Urothelium cell line (cell line): ENCODE measurements around the gene CALCOCO1.
"Not testable (repeated sequence)": the region's sequence is repeated elsewhere in the genome, so short reads cannot be mapped to it uniquely, and the experiment has no call there.

ENCODE experiments used
- DNase-seq: peaks from one replicate; pipeline ENCODE4 v3.0.0; 2011; ENCODE audit warnings: low spot score, mixed read lengths
- FAIRE-seq: peaks from 2 replicates; lab custom pipeline; 2011; peaks lifted over from hg19 to GRCh38; lab: Jason Lieb, UNC

Gene CALCOCO1, protein sequence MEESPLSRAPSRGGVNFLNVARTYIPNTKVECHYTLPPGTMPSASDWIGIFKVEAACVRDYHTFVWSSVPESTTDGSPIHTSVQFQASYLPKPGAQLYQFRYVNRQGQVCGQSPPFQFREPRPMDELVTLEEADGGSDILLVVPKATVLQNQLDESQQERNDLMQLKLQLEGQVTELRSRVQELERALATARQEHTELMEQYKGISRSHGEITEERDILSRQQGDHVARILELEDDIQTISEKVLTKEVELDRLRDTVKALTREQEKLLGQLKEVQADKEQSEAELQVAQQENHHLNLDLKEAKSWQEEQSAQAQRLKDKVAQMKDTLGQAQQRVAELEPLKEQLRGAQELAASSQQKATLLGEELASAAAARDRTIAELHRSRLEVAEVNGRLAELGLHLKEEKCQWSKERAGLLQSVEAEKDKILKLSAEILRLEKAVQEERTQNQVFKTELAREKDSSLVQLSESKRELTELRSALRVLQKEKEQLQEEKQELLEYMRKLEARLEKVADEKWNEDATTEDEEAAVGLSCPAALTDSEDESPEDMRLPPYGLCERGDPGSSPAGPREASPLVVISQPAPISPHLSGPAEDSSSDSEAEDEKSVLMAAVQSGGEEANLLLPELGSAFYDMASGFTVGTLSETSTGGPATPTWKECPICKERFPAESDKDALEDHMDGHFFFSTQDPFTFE

DNA sequence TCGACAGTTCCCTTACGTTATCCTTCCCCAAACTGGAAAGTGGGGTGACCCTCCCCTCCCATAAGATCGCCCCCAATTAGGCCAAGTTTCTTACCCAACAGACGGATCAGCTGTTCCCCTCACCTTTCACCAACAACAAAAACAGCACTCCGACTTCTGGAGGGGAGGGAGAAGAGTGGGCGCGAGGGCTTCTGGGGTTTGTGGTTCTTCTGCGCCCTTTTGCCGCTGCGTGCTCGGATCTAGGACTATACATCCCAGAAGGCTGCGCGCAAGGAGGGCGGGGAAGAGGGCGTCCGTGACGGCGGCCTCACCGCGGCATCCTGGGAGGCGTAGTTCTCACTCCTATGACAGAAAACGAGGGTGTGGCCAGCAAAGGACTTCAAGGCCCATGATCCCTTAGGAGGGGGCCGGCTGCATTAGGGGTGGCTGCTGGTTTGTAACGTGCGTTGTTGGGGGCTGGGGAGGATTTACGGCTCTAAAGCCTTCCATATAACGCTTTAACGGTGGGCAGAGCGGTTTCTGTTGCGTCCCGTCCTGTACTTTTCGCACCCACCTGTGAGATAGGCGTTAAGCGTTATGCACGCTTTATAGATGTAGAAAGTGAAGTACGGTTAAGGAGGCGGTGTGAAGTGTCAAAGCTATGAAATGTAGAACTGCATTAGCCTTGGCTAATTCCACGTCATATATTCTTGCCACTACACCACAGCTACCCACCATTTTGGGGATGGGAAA is at the start of gene CALCOCO1:
CALCOCO1 (minus strand) TSS at position 143 of the 732 bp plus-strand sequence. CDS start 2,210 bp downstream, outside the sequence.
- peak; percentile 96 for FAIRE-seq
- DNase-seq, result peak; percentile 99

DNA sequence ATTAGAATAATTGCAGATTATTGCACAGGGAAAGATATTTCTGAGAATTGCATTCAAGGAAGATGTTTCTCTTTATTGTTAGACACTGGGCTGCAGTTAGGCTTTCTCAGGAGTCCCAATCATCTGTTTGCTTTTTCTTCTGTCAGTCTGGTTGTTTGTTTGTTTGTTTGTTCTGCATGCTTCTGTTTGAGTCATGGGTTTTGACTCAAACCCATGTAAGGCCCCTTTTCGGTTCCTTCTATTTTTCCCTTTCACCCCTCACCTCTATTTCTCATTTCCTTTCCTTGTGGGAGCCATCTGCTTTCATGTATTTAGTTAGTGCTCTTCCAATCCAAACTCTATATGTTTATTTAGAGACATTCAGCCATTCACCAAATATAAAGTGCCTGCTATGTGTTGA is 49.6 kb upstream of the CALCOCO1 start:
- DNase-seq (no peak), FAIRE-seq (no peak)

DNA sequence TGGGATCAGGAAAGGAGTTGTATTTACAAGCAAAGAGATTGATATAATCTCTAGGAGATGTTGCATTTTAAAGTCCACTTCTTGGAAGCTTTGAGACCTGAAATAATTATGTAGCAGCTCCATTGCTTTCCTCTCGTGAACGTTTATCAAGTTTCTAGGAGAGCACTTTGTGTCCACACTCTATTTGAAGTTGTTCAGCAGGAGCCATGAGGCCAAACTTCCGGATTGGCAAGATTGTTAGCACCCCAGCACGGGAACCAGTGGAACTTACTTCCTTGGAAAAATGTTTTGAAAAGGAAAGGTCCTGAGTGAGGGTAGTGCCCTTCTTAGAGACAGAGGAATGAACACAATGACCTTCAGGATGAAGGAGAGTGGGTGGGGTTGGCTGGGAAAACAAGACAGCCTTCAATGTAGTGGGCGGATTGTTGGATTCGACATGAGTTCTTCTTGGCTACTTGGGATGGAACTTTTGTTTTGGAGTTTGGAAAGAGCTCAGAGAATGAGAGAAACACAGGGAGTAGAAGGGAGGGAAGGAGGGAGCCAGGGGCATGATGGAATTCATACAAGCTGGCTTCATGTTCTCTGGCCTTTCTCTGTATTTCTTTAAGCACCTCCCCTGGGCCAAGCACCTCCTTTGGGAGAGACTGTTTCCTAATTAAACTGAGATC is 48.4 kb upstream of the CALCOCO1 start:
- no peak for DNase-seq
- FAIRE-seq, result no peak

DNA sequence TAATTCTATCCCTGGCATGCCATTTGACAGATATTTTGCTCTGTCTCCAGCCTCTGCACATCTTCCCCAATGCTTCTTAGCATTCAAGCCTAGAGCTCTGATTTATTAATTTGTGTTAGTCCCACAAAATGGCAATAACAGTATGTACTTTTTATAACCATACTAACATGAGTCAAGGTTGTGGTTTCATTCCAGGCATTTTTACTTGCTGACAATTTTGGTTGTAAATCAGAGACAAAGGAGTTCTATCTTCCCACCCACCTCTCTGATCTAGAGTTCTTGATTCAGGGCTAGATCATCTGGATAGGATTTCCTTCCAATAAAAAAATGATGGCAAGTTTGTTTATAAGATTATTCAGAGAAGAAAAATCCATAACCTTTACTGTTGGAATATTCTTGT is 43.0 kb upstream of the CALCOCO1 start:
- FAIRE-seq, result no peak
- peak; percentile 73 for DNase-seq

DNA sequence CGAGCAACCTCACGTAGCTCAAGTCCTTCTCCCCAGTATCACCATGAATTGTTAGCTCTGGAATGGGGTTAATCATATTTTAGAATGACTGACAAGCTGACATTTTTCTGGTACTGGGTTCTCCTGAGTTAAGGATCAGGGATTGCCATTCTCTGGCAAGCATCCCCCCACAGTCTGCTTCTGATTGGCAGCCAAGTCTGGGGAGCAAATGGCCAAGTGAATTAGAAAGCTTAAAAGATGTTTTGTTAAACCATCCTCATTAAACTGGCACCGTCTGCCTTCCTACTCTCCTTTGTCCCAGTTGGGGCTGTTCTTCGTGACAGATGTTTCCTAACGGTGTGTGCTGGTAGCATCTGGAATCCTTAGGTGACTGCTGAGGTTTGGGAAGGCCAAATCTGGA is 41.7 kb upstream of the CALCOCO1 start:
- no peak for FAIRE-seq
- DNase-seq, result no peak

DNA sequence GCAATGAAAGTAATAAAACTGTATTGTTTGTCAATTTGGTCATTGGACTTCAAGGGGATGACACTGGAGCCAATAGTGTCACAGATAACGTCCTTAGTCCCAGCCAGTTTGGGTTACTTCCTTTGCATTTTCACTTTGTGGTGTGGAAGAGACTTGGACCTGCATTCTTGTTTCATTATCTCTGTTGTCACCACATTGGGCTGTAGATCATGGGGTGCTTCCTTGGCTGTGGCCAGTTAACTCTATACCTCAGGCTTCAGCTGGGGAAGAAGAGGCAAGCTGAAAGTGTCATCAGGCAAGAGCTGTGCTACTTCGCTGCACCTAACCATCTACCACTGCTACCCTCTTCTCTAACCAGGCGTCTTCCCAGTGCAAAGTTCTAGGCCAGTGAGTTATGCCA is 39.6 kb upstream of the CALCOCO1 start:
- DNase-seq, result no peak
- FAIRE-seq, result no peak

DNA sequence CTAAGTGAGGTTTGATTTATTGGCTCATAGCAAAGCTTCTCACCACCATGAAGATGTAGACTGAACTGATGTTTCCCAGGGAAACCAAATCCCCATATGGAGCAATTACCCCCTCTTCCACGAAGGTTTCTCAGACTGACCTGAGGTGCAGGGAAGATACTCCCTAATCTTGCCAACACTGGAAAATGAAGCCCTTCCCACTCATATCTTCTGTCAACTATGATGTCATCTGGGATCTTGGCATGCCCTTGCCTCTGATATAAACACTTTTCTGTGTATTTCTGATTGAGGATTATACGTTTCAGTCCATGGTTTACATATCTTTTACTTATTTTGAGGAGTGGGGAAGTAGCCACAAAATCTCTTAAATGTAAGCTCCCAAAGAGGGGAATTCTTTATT is 38.6 kb upstream of the CALCOCO1 start:
- FAIRE-seq, result no peak
- DNase-seq, result no peak

DNA sequence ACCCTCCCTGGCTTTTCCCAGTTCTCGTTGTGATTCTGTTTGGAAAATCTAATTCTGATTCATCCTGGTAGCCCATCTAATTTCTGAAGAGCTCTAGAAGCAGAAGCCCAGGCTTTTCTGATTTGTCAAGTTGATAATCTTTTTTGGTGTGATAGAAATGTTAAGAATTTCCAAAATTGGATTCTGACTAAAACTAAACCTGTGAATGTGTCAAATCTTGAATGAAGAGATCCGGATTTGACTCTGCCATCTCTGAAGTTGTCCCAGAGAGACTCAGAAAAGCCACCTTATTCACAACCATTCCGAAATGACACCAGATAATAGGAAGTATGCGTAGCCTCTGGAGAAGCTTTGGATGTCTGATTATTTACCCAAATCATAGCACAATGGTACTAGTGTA is 37.4 kb upstream of the CALCOCO1 start:
- no peak for FAIRE-seq
- DNase-seq, result no peak

DNA sequence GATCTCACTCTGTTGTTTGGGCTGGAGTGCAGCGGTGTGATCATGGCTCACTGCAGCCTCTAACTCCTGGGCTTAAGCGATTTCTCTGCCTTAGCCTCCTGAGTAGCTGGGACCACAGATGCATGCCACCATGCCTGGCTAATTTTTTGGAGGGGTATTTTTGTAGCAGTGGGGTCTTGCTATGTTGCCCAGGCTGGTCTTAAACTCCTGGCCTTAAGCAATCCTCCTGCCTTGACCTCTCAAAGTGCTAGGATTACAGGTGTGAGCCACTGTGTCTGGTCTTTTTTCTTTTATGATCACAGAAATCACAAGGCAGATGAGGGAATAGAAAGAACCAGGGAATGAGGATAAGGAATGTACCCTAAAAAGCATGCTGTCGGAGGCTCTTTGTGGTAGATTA is 35.5 kb upstream of the CALCOCO1 start:
- FAIRE-seq, DNase-seq: not testable (repeated sequence)

DNA sequence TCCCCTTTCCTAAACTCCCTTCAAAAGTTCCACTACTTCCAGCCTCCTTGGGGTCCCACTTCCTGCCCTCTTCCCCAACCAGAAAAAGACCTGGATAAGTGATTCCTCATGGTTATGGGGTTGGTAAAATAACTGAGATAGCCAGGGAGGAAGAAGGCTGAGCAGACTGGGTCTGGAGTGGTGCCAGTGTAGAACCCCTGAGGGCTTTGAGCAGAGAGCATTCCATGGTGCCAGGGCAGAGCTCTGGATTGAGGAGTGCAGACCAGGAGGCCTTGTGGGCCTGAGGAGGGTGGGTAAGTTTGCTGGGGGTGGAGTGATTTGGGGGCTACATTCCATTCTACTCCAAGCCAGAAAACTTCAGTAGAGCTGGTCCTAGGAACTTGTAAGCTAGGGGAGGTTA is 34.1 kb upstream of the CALCOCO1 start:
- FAIRE-seq (no peak), DNase-seq (no peak)

DNA sequence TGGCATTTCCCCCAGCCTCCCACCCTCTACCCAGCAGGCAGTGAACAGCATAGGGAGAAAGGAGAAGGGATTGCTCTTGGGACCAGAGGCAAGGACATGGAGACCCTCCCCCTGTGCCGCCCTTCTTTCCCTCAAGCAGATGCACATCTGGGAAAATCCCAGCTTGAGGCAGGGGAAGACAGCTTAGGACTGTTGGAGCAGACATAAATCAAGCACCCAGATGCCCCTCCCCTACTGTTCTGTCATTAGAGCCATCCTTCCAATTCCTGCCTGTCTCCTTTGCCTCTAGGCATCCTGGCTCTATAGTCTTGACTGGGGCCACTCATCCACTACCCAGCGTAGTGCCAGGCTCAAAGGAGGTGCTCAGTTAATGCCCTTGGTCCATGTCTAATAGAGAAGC is 32.0 kb upstream of the CALCOCO1 start:
- DNase-seq (no peak), FAIRE-seq (no peak)

DNA sequence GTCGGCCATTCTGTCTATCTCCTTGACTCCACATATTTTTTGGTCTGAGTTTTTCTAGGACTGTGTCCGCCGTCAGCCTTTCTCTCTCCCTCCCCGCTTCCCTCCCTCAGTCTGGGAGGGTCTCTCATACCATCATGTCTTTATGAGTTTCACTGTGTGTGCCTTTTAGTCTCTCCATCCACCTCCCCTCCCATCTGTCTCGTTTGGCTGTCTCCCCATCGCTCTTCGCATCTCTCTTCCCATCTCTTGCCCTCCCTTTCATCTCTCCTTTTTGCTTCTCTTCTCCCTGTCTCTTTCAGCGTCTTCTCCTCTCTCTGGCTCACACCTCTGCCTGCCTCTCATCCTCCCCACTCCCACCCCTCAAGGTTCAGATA is 31.5 kb upstream of the CALCOCO1 start:
- DNase-seq (no peak), FAIRE-seq (no peak)

DNA sequence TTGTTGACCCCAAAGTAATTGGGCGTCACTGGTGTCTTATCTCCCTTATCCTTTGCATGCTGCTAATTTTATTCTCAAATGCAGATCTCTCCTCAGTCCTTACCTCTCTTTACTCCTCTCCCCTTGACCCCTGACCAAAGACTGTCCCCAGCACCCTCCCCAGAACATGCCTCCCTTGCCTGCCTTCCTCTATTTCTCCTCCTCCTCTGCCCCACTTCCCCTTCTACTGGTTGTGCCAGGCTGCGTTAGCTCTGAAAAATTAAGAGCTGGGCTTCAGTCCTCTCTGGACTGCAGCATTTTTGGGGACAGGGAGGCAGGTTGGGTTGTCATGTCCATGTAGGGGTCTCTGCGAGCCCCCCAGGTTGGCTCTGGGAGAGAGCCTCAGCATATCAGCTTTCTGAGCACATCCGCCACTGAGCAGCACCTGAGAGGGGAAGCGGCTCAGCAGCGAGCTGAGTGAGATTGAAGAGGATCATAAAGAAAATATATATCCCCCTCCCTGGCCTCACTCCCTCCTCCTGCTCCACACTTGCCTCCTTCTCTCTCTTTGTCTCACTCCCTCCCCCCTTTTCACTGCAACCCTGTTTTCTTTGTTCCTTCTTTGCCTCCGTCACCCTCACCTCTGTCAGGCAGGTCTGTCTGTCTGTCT is 31.0 kb upstream of the CALCOCO1 start:
- FAIRE-seq (no peak), DNase-seq (no peak)

DNA sequence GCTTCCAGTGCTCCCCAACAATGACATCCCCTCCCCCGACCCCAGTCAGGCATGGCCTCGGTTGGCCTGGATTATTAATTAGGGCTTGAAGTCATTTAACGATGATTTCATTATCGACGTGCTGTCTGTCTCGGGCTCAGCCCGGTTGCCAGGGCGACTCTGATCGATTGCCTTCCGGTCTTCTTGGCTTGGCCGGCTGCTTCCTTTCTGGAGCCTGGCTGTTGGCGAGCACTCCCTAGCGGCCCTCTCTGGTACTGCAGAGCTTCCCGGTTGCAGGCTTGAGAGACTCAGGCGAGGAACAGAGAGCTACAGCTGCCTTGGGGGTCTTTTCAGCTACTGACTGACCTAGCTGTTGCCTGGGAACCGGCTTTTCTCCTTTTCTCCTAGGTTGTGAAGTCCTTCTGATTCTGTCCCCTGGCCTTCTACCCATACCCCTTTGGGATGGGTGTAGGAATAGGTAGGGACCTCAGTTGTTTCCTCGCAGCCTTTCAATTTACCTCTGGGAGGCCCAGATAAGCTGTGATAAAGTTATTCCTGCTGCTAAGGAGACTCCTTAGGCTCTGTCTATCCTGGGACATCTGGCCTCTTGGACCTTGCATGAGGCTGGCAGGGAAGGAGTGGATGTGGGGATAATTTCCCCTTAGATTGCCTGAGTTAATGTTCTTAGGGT is 30.0 kb upstream of the CALCOCO1 start:
- no peak for FAIRE-seq
- DNase-seq, result peak; percentile 68

DNA sequence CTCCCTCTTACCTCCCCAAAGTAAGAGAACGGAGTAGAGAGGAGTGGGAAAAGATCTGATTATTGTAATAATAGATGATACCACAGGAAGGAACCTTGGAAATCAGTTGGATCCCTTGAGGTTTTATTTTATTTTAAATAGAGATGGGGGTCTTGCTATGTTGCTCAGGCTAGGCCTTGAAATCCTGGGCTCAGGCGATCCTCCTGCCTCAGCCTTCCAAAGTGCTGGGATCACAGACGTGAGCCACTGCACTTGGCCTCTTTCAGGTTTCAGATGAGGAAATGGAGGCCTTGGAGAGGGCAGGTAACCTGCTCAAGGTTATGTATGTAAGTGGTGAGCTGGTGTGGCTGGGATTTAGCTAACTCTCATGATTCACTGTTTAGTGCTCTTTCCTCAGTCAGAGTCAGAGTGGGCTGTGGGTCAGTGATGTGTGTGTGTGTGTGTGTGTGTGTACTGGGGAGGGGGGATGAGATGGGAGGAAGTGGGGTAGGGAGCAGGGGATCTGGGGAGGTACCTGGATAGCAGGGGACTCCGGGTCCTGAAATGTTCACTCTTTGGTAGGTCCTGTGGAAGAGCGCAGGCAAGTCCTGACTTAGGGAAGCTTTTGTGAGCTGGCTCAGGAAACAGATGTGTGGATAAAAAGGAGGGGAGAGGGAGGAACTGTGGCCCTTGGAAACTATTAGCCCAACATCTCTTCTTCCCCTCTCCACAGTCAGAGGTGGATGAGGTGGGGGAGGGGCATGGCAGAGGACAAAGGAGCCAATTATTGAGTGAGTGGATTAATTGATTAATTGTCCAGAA is 29.2 kb upstream of the CALCOCO1 start:
- FAIRE-seq, result no peak
- DNase-seq, result no peak

DNA sequence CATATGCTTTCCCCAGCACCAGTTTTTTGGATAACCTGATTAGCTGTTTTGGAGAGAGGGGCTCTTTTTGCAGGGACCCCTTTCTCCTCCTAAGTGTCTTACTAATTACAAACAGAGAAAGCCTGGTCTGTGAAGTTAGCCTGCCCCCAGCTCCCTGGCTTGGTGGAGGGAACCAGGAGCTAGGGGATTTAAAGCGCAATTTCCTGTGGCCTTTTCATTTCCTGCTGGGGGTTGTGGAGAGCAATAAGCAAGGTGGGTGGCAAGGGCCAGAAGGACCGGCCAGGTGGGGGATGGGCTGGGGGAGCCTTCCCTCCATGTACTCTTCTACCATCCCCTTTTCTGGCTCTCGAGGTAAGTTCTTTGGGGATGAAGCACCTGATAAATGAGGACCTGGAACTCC is 28.6 kb upstream of the CALCOCO1 start:
- DNase-seq, result no peak
- FAIRE-seq, result no peak

DNA sequence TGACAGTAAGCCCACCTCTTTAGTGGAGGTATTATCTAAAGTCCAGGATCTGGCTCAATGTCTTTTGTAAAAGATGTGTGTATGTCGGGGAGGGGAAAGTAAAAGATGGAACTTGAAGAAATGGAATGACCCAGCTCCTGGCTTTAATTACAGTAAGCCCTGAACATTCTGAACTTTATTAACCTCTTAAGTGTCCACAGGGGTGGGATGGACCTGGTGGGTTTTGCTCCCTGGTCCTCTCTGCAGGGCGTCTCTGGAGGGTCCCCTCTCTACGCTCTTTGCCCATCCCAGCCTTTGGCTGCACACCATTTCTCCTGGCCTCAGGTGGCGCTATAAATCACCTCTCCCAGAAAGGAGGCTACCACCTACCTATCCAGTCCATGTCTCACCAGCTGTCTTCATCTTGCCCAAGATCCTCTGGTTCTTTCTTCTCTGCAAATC is 28.2 kb upstream of the CALCOCO1 start:
- DNase-seq (no peak), FAIRE-seq (no peak)

DNA sequence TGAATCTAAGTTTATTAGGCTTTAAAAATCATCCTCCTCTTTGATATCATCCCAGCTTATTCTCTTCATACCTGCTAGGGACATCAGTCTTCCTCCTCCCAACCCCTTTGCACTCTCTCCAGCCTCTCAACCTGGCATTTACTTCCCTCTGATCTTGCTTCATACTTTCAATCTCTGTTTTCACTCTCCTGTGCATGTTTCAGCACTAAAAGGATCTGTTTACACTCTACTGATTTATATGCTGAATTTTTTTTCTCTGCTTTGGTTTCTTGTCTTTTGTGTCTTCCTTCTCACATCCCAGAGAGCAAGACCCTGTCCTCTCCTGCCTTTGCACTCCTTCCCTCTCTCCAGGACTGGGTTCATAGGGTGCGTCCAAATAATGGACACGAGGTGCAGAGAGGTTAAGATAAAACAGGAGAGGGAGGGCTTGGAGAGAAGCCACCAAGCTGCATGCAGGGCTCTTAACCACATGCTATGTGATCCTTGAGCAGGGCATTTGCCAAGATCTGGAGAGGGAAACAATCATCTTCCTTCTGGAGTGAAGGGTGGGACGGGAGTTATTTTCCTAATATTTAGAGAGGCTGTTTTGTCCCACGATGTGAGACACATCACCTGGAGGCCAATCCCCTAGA is 27.5 kb upstream of the CALCOCO1 start:
- FAIRE-seq (no peak), DNase-seq (no peak)

DNA sequence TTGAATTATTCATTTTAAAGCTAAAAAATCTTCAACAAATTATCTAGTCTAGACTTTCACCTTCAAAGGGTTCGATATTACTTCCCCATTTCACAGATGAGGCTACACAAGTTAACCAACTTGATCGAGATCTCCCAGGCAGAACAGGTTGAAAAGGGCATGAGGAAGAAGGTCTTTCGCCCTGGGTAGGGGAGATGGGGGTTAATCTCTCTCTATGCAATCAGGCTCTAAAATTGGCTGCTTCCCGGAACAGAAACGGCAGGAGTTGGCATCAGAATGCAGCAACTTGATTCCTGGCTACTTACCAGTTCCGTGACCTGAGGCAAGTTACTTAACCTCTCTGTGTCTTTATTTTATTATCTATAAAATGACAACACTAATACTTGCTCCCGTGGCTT is 26.9 kb upstream of the CALCOCO1 start:
- no peak for FAIRE-seq
- DNase-seq, result no peak
